HFF-Myc (cell line): ENCODE measurements around the gene ALDH1L1.

Experiments used
- DNase-seq: peaks from one replicate; pipeline ENCODE4 v3.0.0-alpha.2; 2011; ENCODE audit warnings: low read depth; ENCODE audit errors: extremely low read depth
- H3K4me3 ChIP-seq: replicated peaks from 2 replicates; pipeline ENCODE4 v1.5.1; 2011; ENCODE audit warnings: low read depth, mild to moderate bottlenecking, control low read depth, low read length
- TF ChIP-seq, protein P1 (sequence below): IDR thresholded peaks from 2 replicates; pipeline ENCODE4 v1.5.1; 2012; ENCODE audit warnings: mild to moderate bottlenecking, low read depth, low read length, control low read depth; ENCODE audit errors: missing control alignments

Gene ALDH1L1

DNA sequence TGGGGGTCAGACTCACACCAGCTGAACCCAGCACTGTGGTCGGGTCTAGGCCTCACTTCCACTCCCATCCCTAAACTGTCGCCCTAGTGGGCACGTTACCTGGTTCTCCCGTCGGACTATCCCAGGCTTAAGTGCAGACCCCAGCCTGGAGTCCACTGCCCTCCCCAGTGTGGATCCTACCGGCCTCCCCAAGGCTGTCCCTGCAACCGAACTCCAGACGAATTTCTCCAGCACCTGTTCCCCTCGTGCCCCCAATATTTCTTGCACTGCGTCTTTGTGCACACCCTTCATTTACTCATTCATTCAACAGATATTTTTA lies 122.9 kb downstream of the ALDH1L1 start:
- TF ChIP-seq, protein P1, sequence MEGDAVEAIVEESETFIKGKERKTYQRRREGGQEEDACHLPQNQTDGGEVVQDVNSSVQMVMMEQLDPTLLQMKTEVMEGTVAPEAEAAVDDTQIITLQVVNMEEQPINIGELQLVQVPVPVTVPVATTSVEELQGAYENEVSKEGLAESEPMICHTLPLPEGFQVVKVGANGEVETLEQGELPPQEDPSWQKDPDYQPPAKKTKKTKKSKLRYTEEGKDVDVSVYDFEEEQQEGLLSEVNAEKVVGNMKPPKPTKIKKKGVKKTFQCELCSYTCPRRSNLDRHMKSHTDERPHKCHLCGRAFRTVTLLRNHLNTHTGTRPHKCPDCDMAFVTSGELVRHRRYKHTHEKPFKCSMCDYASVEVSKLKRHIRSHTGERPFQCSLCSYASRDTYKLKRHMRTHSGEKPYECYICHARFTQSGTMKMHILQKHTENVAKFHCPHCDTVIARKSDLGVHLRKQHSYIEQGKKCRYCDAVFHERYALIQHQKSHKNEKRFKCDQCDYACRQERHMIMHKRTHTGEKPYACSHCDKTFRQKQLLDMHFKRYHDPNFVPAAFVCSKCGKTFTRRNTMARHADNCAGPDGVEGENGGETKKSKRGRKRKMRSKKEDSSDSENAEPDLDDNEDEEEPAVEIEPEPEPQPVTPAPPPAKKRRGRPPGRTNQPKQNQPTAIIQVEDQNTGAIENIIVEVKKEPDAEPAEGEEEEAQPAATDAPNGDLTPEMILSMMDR = no peak
- DNase-seq = no peak
- H3K4me3 ChIP-seq = no peak overlapping the region

GRCh38 chr3:126056681-126057500 lies 123.5 kb downstream of the ALDH1L1 start:
- H3K4me3 ChIP-seq = no peak overlapping the region
- TF ChIP-seq, protein P1 = no peak

DNA sequence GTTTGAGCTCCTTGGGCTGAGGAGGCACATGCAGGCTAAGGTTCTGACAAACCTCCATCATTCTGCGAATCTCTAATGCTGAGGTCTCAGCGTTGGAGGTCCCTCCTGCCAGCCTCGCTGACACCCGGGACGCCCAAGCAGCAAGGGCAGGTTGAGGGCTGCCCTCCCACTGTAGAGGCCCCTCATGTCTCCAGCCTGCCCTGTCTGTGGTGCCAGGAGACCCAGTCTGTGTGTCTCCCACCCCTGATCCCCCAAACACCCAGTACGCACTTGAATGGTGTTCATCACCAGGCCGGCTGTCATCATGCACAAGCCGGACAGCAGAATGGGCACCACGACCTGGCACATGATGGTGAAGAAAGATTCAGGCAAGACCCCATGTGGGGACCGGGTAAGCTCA lies 124.3 kb downstream of the ALDH1L1 start:
- no peak overlapping the region for H3K4me3 ChIP-seq
- no peak for DNase-seq
- TF ChIP-seq, protein P1 = no peak

More at GRCh38 chr3:126056681-126057500, 123.5 kb downstream of the ALDH1L1 start:
- no peak for DNase-seq

DNA sequence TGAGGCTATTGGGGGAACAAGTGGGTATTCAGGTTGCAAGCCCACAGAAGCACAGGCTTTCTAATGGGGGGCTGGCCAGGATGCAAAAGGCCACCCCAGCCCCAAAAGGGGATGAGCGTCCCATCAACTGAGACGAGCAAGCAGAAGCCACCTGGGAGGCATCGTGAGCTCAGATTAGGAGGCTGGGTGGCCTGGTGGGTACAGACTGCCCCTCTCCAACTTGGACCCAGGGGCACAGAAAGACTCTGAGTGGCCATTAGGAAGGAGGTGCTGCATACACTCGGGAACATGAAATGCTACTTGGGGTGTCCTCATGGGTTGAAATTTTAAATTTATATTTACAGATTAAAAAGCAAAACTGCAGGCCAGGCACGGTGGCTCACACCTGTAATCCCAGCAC lies 125.5 kb downstream of the ALDH1L1 start:
- H3K4me3 ChIP-seq = no peak overlapping the region
- DNase-seq = no peak
- TF ChIP-seq, protein P1 = no peak

- no peak for DNase-seq
- no peak overlapping the region for H3K4me3 ChIP-seq
- TF ChIP-seq, protein P1 = no peak
These were observed 126.3 kb downstream of the ALDH1L1 start for GRCh38 chr3:126053949-126054569.
